ENCODE measurements around the gene MAPT. TPM values are rescaled to one million over a fixed set of nuclear protein-coding genes. Genes with fewer than 3 reads are reported as not detected.

The MAPT gene
- total RNA-seq, 1 donor from 2014 or later, result 0.07 TPM

DNA sequence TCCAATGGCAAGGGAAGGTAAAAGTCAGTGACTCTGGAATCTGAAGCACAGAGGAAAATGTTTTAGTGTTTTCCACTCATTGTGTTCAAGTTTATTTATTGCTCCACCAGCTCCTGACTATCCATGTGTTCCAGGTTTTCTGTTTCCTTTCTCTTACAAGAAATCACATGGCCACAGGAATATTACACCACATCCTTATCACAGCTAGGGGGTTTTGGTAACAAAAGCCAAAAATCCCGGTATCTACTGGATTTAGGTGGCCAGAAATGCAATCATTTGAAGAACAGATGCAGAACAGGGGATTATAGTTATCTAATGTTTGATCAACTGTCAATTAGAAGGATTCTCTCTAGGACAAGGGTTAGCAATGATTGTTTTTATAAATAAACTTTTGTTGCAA is 152.6 kb downstream of the MAPT start:
- peak; percentile 20 for DNase-seq (ENCODE audit: low read depth, low spot score)

DNA sequence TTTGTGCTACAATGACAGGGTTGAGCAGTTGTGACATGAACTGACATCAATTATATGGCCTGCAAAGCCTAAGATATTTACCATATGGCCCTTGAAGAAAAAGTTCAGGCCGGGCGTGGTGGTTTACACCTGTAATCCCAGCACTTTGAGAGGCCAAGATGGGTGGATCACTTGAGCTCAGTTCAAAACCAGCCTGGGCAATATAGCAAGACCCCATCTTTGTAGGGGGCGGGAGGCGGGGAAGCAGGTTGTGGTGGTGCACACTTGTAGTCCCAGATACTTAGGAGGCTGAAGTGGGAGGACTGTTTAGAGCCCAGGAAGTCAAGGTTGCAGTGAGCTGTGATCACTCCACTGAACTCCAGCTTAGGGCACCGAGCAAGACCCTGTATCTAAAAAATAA is 153.0 kb downstream of the MAPT start:
- no peak for DNase-seq (ENCODE audit: low read depth, low spot score)

DNA sequence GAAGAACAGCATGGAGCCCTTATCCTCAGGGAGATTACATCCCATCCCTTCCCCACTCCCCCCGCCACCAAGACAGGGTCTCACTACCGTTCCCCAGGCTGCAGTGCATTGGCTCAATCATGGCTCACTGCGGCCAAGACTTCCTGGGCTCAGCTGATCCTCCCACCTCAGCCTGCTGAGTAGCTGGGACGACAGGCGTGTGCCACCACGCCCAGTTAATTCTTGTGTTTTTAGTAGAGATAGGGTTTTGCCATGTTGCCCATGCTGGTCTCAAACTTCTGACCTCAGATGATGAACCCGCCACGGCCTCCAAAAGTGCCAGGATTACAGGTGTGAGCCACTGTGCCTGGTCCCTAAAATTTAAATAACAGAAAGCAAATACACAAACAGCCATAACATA is 153.5 kb downstream of the MAPT start:
- no peak for DNase-seq (ENCODE audit: low read depth, low spot score)

DNA sequence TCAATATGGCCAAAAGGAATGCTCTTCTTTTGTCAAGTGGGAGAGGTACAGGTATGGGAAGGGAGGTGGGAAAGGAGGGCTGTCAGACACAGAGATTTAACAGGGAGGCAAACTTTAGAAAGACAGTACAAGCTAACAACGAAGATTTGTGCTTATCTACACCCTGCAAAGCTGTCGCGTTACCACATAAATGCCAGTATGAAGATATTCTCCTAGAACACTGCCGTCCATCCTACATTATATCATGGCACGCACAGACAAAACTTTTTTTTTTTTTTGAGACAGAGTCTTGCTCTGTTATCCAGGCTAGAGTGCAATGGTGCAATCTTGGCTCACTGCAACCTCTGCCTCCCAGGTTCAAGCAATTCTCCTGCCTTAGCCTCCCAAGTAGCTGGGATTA is 155.3 kb downstream of the MAPT start:
- no peak for DNase-seq (ENCODE audit: low read depth, low spot score)

DNA sequence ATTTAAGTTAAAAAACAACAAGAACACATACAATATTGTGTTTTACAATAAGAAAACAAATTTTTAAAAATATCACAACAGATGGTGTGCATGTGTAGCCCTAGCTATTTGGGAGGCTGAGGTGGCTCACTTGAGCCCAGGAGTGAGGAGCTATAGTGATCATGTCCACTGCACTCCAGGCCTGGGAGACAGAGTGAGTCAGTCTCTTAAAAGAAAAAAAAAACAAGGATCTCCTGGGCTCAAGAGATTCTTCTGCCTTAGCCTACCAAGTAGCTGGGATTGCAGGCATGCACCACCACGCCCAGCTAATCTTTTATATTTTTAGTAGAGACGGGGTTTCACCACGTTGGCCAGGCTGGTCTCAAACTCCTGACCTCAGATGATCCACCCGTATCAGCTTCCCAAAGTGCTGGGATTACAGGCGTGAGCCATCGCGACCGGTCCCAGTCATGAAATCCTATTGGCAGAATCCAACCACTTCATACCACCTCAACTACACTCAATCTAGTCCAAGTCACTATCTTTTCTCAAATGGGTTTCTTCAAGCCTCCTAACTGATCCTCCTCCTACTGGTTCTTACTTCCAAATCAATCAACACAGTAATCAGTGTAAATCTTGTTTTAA is 159.7 kb downstream of the MAPT start:
- no peak for DNase-seq (ENCODE audit: low read depth, low spot score)

DNA sequence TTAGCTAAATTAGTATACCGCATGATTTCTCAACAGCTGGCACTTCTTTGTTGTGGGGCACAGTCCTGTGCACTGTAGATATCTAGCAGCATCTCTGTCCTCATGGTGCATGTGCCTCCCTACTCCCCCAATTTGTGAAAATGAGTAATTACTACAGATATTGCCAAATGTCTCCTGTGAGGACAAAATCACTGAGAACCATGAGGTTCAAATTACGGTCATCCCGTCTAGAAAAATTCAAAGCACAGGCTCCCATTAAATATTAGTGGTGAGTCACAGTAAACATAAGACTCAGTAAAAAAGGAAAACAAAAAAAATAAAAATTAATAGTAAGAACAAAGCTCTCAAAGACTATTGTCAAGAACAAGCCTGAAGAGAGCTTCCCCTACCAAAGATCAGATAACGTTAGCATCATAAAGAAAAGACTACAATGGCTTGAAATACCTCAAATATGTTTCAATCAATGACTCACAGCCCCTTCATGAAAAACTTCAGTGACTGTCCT is 162.5 kb downstream of the MAPT start:
- peak; percentile 43 for DNase-seq (ENCODE audit: low read depth, low spot score)

DNA sequence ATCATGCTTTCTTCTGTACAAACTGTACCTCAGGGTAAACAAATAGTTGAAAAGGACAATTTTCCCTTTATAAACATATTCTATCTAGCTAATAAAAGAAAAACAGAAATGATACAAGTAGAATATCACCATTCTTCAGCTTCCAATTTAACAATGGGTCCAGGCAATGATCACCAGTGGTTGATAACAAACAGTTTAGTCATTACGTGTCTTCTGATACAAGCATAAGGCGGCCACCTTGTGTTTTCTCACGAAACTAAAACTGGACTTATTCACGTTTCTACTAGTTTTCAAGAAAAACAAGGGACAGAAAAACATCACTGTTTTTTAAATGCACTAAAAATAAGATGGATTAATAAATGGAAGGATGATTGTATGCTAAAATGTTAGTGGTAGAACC is 163.0 kb downstream of the MAPT start:
- peak; percentile 15 for DNase-seq (ENCODE audit: low read depth, low spot score)

DNA sequence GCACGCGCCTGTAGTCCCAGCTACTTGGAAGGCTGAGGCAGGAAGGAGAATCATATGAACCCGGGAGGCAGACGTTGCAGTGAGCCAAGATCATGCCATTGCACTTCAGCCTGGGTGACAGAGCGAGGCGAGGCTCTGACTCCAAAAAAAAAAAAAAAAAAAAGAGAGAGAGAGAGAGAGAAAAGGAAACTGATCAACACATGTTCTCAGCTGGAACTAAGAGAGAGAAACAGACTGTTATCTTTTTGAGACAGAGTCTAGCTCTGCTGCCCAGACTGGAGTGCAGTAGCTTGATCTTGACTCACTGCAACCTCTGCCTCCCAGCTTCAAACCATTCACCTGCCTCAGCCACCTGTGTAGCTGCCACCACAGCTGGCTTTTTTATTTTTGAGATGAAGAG is 165.1 kb downstream of the MAPT start:
- no peak for DNase-seq (ENCODE audit: low read depth, low spot score)

DNA sequence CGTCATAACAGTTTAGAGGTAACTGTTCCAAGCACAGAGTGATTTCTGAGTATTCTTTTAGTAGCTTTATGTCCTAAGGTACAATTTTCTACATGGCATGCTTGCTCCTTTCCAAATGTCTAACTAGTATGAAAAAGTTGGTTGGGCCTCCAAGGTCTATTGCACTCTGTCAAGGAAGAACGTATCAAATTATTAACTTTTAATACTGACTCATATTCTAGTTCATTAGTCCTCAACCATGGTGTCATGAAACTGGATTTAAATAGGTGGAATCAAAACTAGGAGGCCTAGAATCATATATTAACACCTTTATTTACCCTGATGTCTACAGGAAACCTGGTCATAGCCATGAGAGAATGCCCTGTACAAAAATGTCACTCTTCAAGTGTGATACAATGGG is 166.1 kb downstream of the MAPT start:
- DNase-seq (ENCODE audit: low read depth, low spot score), result no peak

DNA sequence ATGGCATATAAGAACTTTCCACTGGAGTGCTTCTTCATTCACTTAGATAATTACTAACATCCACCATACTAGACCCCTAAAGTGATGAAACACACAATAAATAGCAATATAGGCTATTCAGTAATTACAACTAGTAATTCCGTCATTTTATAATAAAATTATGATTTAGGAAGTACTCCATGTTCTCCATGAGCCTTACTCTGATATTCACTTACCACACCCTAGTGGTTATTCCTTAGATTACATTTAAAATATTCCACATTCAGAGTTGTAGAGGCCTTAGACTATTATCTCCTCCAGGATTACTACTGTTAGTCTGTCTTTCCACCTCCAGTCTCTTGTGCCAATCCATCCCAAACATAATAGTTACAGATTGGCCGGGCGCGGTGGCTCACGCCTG is 167.1 kb downstream of the MAPT start:
- no peak for DNase-seq (ENCODE audit: low read depth, low spot score)

DNA sequence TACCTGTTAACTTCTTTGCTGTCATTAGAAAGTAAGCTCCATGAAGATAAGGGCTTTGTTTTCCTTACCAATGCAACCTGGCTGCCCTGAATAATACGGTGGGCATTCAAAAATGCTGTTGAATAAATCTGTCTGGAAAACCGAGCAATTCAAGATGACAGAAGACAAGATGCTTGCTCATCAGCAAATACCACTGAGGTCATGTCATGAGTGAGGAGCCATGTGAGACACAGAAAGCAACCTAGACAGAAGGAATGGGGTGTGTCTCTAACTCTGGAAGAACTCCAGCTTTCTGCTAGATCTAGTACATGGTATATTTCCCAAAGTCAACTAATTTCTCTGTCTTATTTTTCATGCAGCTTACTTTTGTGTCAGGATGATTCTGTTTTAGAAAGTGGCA is 168.9 kb downstream of the MAPT start:
- no peak for DNase-seq (ENCODE audit: low read depth, low spot score)

DNA sequence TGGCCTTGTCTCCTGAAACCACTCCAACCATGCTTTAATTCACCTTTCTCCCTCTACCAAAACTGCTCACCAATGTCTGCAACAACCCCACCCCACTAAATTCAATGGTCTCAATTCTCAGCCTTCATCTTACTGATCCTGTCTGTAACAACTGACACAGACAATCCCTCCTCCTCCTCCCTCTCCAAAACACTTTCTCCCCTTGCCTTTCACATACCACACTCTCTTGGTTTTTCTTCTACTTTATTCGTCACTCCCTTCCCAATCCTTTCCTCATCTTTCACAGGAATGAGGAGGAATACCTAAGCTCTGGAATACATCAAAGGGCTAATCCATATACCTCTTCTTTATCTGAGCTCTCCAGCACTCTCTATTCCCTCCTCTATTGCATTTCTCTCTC is 170.1 kb downstream of the MAPT start:
- no peak for DNase-seq (ENCODE audit: low read depth, low spot score)

DNA sequence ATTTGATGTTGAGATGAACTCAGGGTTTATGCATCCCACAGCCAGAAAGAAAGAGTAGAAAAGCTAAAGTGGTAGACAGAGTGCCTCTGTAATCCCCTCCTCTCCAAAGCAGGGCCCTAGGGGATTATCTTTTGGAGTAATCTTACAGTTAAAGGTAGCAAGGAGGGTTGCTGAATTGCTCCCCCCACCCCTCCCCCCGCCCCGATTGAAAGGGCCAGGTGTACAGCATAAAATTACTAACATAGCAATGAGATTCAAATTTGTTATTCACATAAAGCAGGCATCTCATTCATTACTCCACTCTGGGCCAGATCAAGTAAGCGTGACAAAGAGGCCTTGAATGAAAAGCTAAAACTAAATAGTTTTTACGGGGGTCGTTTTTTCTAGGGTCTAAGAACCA is 177.4 kb downstream of the MAPT start:
- no peak for DNase-seq (ENCODE audit: low read depth, low spot score)

DNA sequence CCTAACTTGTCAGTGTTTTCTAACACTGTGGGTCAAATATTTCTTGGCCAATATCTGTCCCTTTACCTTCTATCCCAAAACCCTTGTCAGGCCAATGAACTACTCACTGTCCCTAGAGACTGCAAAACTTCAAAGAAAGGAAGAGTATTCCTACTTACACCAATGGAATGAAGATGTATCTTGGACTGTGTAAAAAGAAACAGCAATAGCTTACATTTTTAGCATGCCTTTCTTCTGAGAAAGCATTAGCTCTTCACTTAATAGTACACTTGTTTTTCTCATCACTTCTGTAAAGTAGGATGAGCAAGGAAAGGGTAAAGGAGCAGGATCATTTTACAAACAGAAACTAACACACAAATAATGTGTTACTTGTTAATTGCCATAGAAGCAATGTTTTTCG is 178.6 kb downstream of the MAPT start:
- no peak for DNase-seq (ENCODE audit: low read depth, low spot score)

DNA sequence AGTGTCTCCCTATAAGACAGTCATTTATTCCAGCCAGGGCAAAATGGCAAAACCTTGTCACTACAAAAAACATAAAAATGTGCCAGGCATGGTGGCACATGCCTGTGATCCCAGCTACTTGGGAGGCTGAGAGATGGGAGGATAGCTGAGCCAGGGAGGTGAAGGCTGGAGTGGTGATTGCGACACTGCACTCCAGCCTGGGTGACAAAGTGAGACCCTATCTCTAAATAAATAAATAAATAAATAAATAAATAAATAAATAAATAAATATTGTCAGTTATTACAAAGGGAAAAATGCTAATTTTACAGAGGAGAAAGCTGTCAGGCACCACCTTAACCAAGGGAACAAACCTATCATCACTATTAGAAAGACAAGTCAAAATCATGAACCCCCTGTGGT is 180.2 kb downstream of the MAPT start:
- DNase-seq (ENCODE audit: low read depth, low spot score), result no peak

Other genes with a start within 250 kb of the MAPT start
- gene CRHR1, start 110.2 kb upstream of the MAPT start, total RNA-seq, result not detected in 2 replicates
- not detected in 2 replicates for gene SPPL2C, start 49.7 kb upstream of the MAPT start, total RNA-seq
- gene STH, start 104.7 kb downstream of the MAPT start, total RNA-seq, result not detected in 2 replicates

Measured in pulmonary artery endothelial cell (primary cell).